ENCODE results near the gene MORC2.

DNA sequence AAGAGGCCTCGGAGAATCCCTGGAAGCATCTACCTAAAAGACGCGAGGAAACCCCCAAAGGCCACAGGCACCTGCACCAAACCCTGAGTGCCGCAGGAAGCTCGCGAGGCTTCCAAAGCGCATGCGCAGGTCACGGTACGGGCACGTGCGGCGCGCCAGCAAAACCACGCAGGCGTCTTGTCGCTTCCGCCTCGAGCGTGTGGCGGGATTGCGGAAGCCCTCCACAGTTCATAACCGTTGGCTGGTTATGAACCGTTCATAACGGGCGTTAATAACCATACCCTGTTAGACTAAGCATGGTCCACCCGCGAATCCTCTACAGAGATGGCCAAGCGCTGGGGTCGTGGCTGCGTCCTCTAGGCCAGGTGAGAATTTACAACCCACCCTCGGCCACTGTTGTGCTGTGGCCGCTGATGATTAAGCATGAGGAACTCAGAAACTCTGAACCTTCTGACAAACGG is 46.4 kb downstream of the MORC2 start:
- TF ChIP-seq, protein P1, sequence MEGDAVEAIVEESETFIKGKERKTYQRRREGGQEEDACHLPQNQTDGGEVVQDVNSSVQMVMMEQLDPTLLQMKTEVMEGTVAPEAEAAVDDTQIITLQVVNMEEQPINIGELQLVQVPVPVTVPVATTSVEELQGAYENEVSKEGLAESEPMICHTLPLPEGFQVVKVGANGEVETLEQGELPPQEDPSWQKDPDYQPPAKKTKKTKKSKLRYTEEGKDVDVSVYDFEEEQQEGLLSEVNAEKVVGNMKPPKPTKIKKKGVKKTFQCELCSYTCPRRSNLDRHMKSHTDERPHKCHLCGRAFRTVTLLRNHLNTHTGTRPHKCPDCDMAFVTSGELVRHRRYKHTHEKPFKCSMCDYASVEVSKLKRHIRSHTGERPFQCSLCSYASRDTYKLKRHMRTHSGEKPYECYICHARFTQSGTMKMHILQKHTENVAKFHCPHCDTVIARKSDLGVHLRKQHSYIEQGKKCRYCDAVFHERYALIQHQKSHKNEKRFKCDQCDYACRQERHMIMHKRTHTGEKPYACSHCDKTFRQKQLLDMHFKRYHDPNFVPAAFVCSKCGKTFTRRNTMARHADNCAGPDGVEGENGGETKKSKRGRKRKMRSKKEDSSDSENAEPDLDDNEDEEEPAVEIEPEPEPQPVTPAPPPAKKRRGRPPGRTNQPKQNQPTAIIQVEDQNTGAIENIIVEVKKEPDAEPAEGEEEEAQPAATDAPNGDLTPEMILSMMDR (IDR thresholded peaks at IDR 0.05; ENCODE audit: low read length), result no peak
- no peak for TF ChIP-seq EZH2 (optimal IDR thresholded peaks at IDR 0.05; ENCODE audit: low read depth, low read length)
- TF ChIP-seq EZH2phosphoT487 (IDR thresholded peaks at IDR 0.05; ENCODE audit: low read length), result no peak

Measured in MM.1S (cell line).